ENCODE results near the gene CDH11.

The CDH11 gene

GRCh38 chr16:65121870-65122723 lies at the start of gene CDH11:
Gene CDH11, minus strand, starts transcription at chr16:65122063. Its CDS starts 117,194 bp downstream, at chr16:65004869.
- DNase-seq, result no peak

GRCh38 chr16:65154321-65154720 lies 32.5 kb upstream of the CDH11 start:
- DNase-seq, result no peak

GRCh38 chr16:65153365-65154105 lies 31.7 kb upstream of the CDH11 start:
- DNase-seq, result no peak

GRCh38 chr16:65148804-65149203 lies 26.9 kb upstream of the CDH11 start:
- DNase-seq, result no peak

- no peak for DNase-seq
These were observed 20.4 kb upstream of the CDH11 start for GRCh38 chr16:65142276-65142675.

GRCh38 chr16:65136681-65137080 lies 14.8 kb upstream of the CDH11 start:
- DNase-seq, result no peak

- no peak for DNase-seq
These were observed 5.2 kb upstream of the CDH11 start for GRCh38 chr16:65126845-65127624.

GRCh38 chr16:65125871-65126270 lies 4.0 kb upstream of the CDH11 start:
- no peak for DNase-seq

GRCh38 chr16:65125322-65125721 lies 3.5 kb upstream of the CDH11 start:
- DNase-seq, result no peak

- no peak for DNase-seq
These were observed 2.7 kb upstream of the CDH11 start for GRCh38 chr16:65124596-65124995.

GRCh38 chr16:65124212-65124548 lies 2.3 kb upstream of the CDH11 start:
- no peak for DNase-seq

- DNase-seq, result no peak
These were observed 1.7 kb upstream of the CDH11 start for GRCh38 chr16:65123396-65124211.

- no peak for DNase-seq
These were observed 997 bp upstream of the CDH11 start for GRCh38 chr16:65122724-65123395.

- DNase-seq, result no peak
These were observed 787 bp downstream of the CDH11 start for GRCh38 chr16:65120831-65121721.

- no peak for DNase-seq
These were observed 1.4 kb downstream of the CDH11 start for GRCh38 chr16:65120461-65120830.

- DNase-seq, result no peak
These were observed 1.9 kb downstream of the CDH11 start for GRCh38 chr16:65119901-65120401.

GRCh38 chr16:65119435-65119834 lies 2.4 kb downstream of the CDH11 start:
- no peak for DNase-seq

- DNase-seq, result no peak
These were observed 3.0 kb downstream of the CDH11 start for GRCh38 chr16:65118871-65119270.

GRCh38 chr16:65117811-65118448 lies 3.9 kb downstream of the CDH11 start:
- DNase-seq, result peak; percentile 51

- DNase-seq, result no peak
These were observed 4.9 kb downstream of the CDH11 start for GRCh38 chr16:65116818-65117430.

Data from suppressor macrophage treated with lipopolysaccharide for 4 hours (primary cell).